Gastroesophageal sphincter (tissue), 4 donors: ENCODE data around the gene HSD17B14. TPM values are rescaled to one million over a fixed set of nuclear protein-coding genes. Genes with fewer than 3 reads are reported as not detected.
"Not testable (repeated sequence)": the region's sequence is repeated elsewhere in the genome, so short reads cannot be mapped to it uniquely, and the experiment has no call there.

ENCODE experiments used
- ATAC-seq: fragments of 150-250 bp; one replicate; pipeline ENCODE4 v1.9.1; 2016; ENCODE audit warnings: mild to moderate bottlenecking, moderate library complexity
- H3K27ac ChIP-seq, 4 donors: fragments of 200-600 bp; sonication (generic) in 3 of 4; 1 replicate in 3 of 4; 2 replicates in 1 of 4; pipeline ENCODE4 v1.5.1; 2016 to 2019
- H3K27me3 ChIP-seq: fragments of 200-600 bp; sonication (generic); one replicate; pipeline ENCODE4 v1.5.1; 2019
- H3K36me3 ChIP-seq, 2 donors: fragments of 200-600 bp; sonication (generic); one replicate each; pipeline ENCODE4 v1.5.1; 2019; ENCODE audit warnings: control low read depth in 1 of 2
- H3K4me1 ChIP-seq, 3 donors: fragments of 200-600 bp; sonication (generic); 1 replicate in 2 of 3; 2 replicates in 1 of 3; pipeline ENCODE4 v1.5.1; 2016 to 2019; ENCODE audit warnings: control low read depth in 2 of 3
- H3K4me3 ChIP-seq, 2 donors: fragments of 200-600 bp; sonication (generic); one replicate each; pipeline ENCODE4 v1.5.1; 2019; ENCODE audit warnings: mild to moderate bottlenecking in 1 of 2, moderate library complexity in 1 of 2
- H3K9me3 ChIP-seq, 3 donors: fragments of 200-600 bp; sonication (generic); one replicate each; pipeline ENCODE4 v1.5.1; 2017 to 2019; ENCODE audit warnings: control low read depth in 2 of 3
- EP300 ChIP-seq: sonication (generic); formaldehyde crosslinking; IDR thresholded peaks from one replicate; pipeline ENCODE4 v1.6.1; 2017; ENCODE audit warnings: antibody characterized with exemption, mild to moderate bottlenecking
- POLR2A ChIP-seq, 2 donors: fragments of 450-650 bp; IDR thresholded peaks; one replicate each; pipeline ENCODE4 v1.6.1; 2017; ENCODE audit warnings: antibody characterized with exemption in 2 of 2, mild to moderate bottlenecking in 2 of 2, moderate library complexity in 1 of 2
- POLR2AphosphoS5 ChIP-seq: sonication (generic); formaldehyde crosslinking; IDR thresholded peaks from one replicate; pipeline ENCODE4 v1.6.1; 2017; ENCODE audit warnings: antibody characterized with exemption
- WGBS, 2 donors: methylation state at CpG; one replicate each; pipeline ENCODE4 v1.1.5; 2018; ENCODE audit warnings: low coverage in 1 of 2; 5-methylcytosine and 5-hydroxymethylcytosine counted together
- total RNA-seq, 4 donors: library from RNA; depleted of rRNA; stranded (reverse); fragments of >200 nt; gene quantifications; one replicate each; pipeline ENCODE4 v1.1.0, GENCODE V29; 2016
- TF ChIP-seq, protein P1 (sequence below), 4 experiments: fragments of 200-600 bp in 2 of 4; fragments of 450-650 bp in 2 of 4; sonication (generic) in 1 of 4; IDR thresholded peaks; one replicate each; pipeline ENCODE4 v1.5.1; 2017 to 2019; ENCODE audit warnings: antibody characterized with exemption in 4 of 4, mild to moderate bottlenecking in 2 of 4, moderate library complexity in 2 of 4

Gene HSD17B14
- total RNA-seq, 4 donors from 2014 or later: 5.3 to 12.5 (median 8.2) TPM

DNA sequence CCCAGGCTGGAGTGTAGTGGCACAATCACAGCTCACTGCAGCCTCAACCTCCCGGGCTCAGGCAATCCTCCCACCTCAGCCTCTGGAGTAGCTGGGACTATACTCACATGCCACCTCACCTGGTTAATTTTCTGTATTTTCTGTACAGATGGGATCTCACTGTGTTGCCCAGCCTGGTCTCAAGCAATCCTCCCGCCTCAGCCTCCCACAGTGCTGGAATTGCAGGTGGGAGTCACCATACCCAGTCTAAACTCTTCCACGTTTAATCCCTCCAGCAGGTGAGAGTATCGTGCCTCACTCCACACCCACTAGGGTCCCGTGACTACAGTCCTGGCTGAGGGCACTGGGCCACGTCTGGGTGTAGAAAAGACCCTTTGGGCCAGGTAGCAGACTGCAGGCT is 42.0 kb downstream of the HSD17B14 start:
- TF ChIP-seq POLR2AphosphoS5 (no peak), EP300 (no peak), POLR2A (IDR thresholded peaks at IDR 0.05) (no peak)
- TF ChIP-seq, protein P1, sequence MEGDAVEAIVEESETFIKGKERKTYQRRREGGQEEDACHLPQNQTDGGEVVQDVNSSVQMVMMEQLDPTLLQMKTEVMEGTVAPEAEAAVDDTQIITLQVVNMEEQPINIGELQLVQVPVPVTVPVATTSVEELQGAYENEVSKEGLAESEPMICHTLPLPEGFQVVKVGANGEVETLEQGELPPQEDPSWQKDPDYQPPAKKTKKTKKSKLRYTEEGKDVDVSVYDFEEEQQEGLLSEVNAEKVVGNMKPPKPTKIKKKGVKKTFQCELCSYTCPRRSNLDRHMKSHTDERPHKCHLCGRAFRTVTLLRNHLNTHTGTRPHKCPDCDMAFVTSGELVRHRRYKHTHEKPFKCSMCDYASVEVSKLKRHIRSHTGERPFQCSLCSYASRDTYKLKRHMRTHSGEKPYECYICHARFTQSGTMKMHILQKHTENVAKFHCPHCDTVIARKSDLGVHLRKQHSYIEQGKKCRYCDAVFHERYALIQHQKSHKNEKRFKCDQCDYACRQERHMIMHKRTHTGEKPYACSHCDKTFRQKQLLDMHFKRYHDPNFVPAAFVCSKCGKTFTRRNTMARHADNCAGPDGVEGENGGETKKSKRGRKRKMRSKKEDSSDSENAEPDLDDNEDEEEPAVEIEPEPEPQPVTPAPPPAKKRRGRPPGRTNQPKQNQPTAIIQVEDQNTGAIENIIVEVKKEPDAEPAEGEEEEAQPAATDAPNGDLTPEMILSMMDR (IDR thresholded peaks at IDR 0.05): no peak
- ATAC-seq: no peak
- 100% methylated on average over 1 of the region's 6 CpGs; no CpG with 5 or more reads in 1 of the 2 donors for WGBS, 2 donors

DNA sequence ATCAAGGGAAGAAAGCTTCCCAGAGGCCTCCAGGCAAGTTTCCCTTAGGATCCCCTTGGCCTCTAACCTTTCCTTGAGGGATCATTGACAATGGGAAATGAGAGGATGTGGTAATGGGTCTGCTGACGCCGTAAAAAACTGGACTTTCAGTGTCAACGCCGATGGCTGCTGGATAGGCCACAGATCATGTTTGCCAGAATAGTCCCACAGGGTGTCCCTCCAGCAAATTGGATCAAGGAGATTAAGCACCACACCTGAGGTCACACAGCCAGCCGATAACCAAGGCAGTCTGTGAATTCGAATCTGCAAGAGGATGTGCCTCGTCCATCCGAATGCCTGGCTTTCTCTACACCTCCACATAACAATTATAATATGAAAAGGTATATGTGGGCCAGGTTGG is 43.0 kb downstream of the HSD17B14 start:
- Histone ChIP-seq H3K36me3 (peaks cover 0 to 18% of the 10 kb centered on the region in 2 donors), H3K4me3 (no peak overlapping the region)
- no peak for ATAC-seq

More for the DNA sequence above, 42.0 kb downstream of the HSD17B14 start:
- H3K9me3 ChIP-seq: no peaks in the 10 kb centered on the region
- peak overlapping the region in 3 of 4 donors; percentile 85 to 92 (median 88) for H3K27ac ChIP-seq
- H3K27me3 ChIP-seq: no peaks in the 10 kb centered on the region
- no peak overlapping the region for H3K4me3 ChIP-seq
- H3K4me1 ChIP-seq: peaks cover 0 to 24% (median 14%) of the 10 kb centered on the region in 3 donors
- peaks cover 0 to 29% of the 10 kb centered on the region in 2 donors for H3K36me3 ChIP-seq

DNA sequence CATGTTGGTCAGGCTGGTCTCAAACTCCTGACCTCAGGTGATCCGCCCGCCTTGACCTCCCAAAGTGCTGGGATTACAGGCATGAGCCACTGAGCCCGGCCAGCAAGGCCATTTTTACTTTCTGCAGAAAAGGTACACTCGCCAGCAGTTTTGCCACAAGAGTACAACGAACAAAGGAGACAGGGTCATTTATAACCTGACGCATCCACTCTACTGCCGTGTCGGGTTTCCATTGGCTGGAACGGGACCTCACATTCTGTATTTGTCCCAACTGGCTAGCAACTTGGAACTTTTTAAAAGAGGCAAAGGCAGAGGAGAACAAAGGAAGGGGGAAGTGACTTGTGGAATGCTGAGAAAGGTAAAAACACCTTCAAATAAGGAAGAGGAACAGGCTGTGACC is 49.0 kb downstream of the HSD17B14 start:
- not testable (repeated sequence) for H3K27ac ChIP-seq, H3K9me3 ChIP-seq, H3K27me3 ChIP-seq, H3K4me1 ChIP-seq, H3K4me3 ChIP-seq, ATAC-seq, H3K36me3 ChIP-seq
- 58 to 75% methylated on average over 4 to 7 of the region's 9 CpGs for WGBS, 2 donors

More for the DNA sequence above, 43.0 kb downstream of the HSD17B14 start:
- Histone ChIP-seq H3K27me3 (no peaks in the 10 kb centered on the region), H3K4me1 (peaks cover 0 to 24% (median 14%) of the 10 kb centered on the region in 3 donors), H3K27ac (no peak overlapping the region), H3K9me3 (no peaks in the 10 kb centered on the region)
- 73 to 75% methylated on average over 3 to 7 of the region's 8 CpGs for WGBS, 2 donors
- no peak for TF ChIP-seq POLR2A (IDR thresholded peaks at IDR 0.05)
- TF ChIP-seq EP300: no peak
- TF ChIP-seq, protein P1 (IDR thresholded peaks at IDR 0.05): no peak
- no peak for TF ChIP-seq POLR2AphosphoS5

DNA sequence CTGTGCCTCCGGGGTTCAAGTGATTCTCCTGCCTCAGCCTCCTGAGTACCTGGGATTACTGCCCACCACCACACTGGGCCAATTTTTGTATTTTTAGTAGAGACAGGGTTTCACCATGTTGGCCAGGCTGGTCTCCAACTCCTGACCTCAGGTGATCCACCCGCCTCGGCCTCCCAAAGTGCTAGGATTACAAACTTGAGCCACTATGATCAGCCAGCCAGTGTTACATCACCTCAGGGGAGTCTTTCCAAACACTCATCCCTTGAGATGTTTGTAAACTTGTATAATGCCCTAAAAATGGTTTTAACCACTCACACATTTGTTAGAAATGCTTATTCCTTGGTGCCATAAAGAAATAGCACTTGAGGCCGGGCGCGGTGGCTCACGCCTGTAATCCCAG is 49.9 kb downstream of the HSD17B14 start:
- H3K36me3 ChIP-seq, H3K4me3 ChIP-seq, ATAC-seq, H3K9me3 ChIP-seq, H3K27ac ChIP-seq, H3K27me3 ChIP-seq: not testable (repeated sequence)
- H3K4me1 ChIP-seq: peaks cover 0 to 14% (median 4%) of the 10 kb centered on the region in 3 donors
- 86 to 90% methylated on average over 3 to 5 of the region's 7 CpGs for WGBS, 2 donors

DNA sequence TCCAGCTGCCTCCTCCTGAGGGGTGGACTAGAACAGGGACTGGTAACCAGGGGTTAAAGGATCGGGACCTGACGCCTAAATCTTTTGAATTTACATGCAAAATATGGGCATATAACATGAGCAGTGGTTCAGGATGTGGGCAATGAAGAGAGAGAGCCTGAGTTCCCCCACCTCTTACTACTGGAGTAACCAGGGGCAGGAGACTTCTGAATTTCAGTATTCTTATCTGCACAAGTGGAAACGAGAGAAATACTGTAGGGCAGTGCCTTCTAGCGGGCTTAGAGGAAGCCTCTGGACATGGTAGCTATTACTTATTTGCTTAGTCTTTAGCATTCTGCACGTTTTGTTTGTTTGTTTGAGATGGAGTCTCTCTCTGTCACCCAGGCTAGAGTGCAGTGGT is 51.8 kb downstream of the HSD17B14 start:
- Histone ChIP-seq H3K27ac (no peak overlapping the region), H3K4me1 (peaks cover 0 to 14% (median 7%) of the 10 kb centered on the region in 3 donors), H3K9me3 (no peaks in the 10 kb centered on the region), H3K4me3 (no peak overlapping the region), H3K36me3 (no peaks in the 10 kb centered on the region), H3K27me3 (no peaks in the 10 kb centered on the region)
- 65 to 74% methylated on average over 5 of the region's 5 CpGs for WGBS, 2 donors
- no peak for ATAC-seq
- TF ChIP-seq POLR2A (IDR thresholded peaks at IDR 0.05) (no peak), POLR2AphosphoS5 (no peak), EP300 (no peak)
- TF ChIP-seq, protein P1 (IDR thresholded peaks at IDR 0.05): no peak

DNA sequence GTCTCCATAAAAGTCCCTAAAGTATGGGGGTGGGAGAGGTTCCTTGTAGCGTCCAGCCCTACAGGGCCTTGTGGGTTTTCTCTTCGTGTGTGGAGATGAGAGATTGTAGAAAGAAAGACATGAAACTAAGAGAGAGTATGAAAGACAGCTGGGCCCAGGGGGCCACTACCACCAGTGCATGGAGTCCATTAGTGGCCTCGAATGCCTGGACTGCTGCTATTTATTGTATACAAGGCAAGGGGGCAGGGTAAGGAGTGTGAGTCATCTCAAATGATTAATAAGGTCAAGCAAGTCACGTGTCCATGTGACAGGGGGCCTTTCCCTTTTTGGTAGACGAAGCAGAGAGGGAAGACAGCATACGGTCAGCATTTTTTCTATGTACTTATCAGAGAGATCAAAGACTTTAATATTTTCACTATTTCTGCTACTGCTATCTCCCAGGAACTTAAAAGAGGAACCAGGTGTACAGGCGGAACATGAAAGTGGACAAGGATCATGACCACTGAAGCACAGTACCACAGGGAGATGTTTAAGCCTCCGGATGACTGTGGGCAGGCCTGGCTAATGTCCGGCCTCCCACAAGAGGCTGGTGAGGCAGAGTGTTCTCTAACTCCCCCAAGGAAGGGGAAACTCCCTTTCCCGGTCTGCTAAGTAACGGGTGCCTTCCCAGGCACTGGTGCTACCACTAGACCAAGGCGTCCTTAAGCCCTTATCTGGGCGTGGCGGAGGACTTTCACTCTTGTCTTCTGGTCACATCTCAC is 55.5 kb downstream of the HSD17B14 start:
- ATAC-seq: no peak
- H3K4me1 ChIP-seq: peaks cover 0 to 14% (median 7%) of the 10 kb centered on the region in 3 donors
- H3K27ac ChIP-seq: peak overlapping the region in 2 of 4 donors; percentile 43 to 57
- no peak overlapping the region for H3K4me3 ChIP-seq
- TF ChIP-seq, protein P1 (IDR thresholded peaks at IDR 0.05): no peak
- TF ChIP-seq POLR2AphosphoS5: no peak
- TF ChIP-seq POLR2A (IDR thresholded peaks at IDR 0.05): no peak
- TF ChIP-seq EP300: no peak
- H3K36me3 ChIP-seq: no peaks in the 10 kb centered on the region
- H3K27me3 ChIP-seq: no peaks in the 10 kb centered on the region
- 49 to 72% methylated on average over 9 to 14 of the region's 14 CpGs for whole genome bisulfite sequencing, 2 donors
- no peaks in the 10 kb centered on the region for H3K9me3 ChIP-seq
